HepG2 (cell line): Measurements from ENCODE around the gene CNPPD1. TPM values are rescaled to one million over a fixed set of nuclear protein-coding genes. Genes with fewer than 3 reads are reported as not detected.

ENCODE experiments used
- ATAC-seq: fragments of 200-7000 bp; cut with Tn5 transposase; 3 replicates; pipeline ENCODE4 v1.9.1; 2020; ENCODE audit warnings: mild to moderate bottlenecking, moderate library complexity
- BruUV-seq: library from RNA; stranded (reverse); fragments of 400-500 nt; replicated peaks from 2 replicates; lab custom pipeline; 2021; lab: Mats Ljungman, UMichigan
- CTCF ChIA-PET: fragments of 300-600 bp; formaldehyde crosslinking; extraction: SDS; loops from one replicate; lab custom pipeline; 2021; ENCODE audit warnings: low total read pairs, inconsistent platforms, low intra/inter-chr PET ratio; lab: Yijun Ruan, JAX
- POLR2A ChIA-PET: fragments of 350-600 bp; sonication (Branson Sonifier 250); formaldehyde crosslinking; loops from one replicate; lab custom pipeline; 2020; ENCODE audit warnings: antibody characterized with exemption, inconsistent platforms; lab: Yijun Ruan, JAX
- DNase-seq: peaks from one replicate; pipeline ENCODE4 v3.0.0-alpha.2; 2015; ENCODE audit warnings: low spot score
- FAIRE-seq: peaks from 3 replicates; lab custom pipeline; 2011; peaks lifted over from hg19 to GRCh38; lab: Jason Lieb, UNC
- H2AFZ ChIP-seq: one replicate; pipeline ENCODE4 v1.6.1; 2011; ENCODE audit warnings: low read length, inconsistent platforms
- H3K27ac ChIP-seq: fragments of 300-600 bp; 3 replicates; pipeline ENCODE4 v1.8.0; 2011; ENCODE audit warnings: mixed run types, mild to moderate bottlenecking, mixed read lengths, low read length, inconsistent platforms; ENCODE audit not compliant: insufficient read depth; ENCODE audit errors: extremely low read length
- H3K27me3 ChIP-seq, 2 experiments: fragments of 200-600 bp in 1 of 2; 2 replicates in 1 of 2; 3 replicates in 1 of 2; pipeline versions ENCODE4 v1.6.0 to v1.8.0; 2011; ENCODE audit warnings: low read length in 2 of 2, mild to moderate bottlenecking in 2 of 2, moderate library complexity in 2 of 2, inconsistent platforms in 1 of 2; ENCODE audit not compliant: insufficient read depth in 2 of 2, control insufficient read depth in 1 of 2
- H3K36me3 ChIP-seq, 2 experiments: fragments of 200-600 bp in 1 of 2; replicated peaks in 1 of 2; 2 replicates in 1 of 2; 3 replicates in 1 of 2; pipeline versions ENCODE4 v1.5.1 to v1.8.0; 2011; ENCODE audit warnings: low read length in 2 of 2, inconsistent platforms in 1 of 2; ENCODE audit not compliant: insufficient read depth in 2 of 2, control insufficient read depth in 1 of 2
- H3K4me1 ChIP-seq: 2 replicates; pipeline ENCODE4 v1.5.1; 2012; ENCODE audit warnings: low read length, inconsistent platforms; ENCODE audit not compliant: insufficient read depth
- H3K4me2 ChIP-seq: 2 replicates; pipeline ENCODE4 v1.6.0; 2011; ENCODE audit warnings: low read depth, low read length, inconsistent platforms
- H3K4me3 ChIP-seq, 3 experiments: fragments of 200-600 bp in 1 of 3; sonication (generic), shearing (Covaris generic) in 1 of 3; replicated peaks in 1 of 3; 2 replicates each; pipeline ENCODE4 v1.5.1; 2011 to 2016; ENCODE audit warnings: low read length in 3 of 3, inconsistent platforms in 2 of 3, low read depth in 2 of 3, mild to moderate bottlenecking in 2 of 3, control low read depth in 1 of 3, mixed read lengths in 1 of 3; ENCODE audit not compliant: insufficient read depth in 1 of 3
- H3K79me2 ChIP-seq: one replicate; pipeline ENCODE4 v1.6.1; 2011; ENCODE audit warnings: low read length, inconsistent platforms; ENCODE audit not compliant: insufficient read depth
- H3K9ac ChIP-seq: 2 replicates; pipeline ENCODE4 v1.6.0; 2011; ENCODE audit warnings: mild to moderate bottlenecking, low read depth, low read length, inconsistent platforms; ENCODE audit not compliant: insufficient read depth
- H3K9me3 ChIP-seq: 2 replicates; pipeline ENCODE4 v1.5.1; 2012; ENCODE audit warnings: mild to moderate bottlenecking, low read length
- H4K20me1 ChIP-seq: 2 replicates; pipeline ENCODE4 v1.6.0; 2011; ENCODE audit warnings: inconsistent platforms, mild to moderate bottlenecking, low read length, moderate library complexity; ENCODE audit not compliant: insufficient read depth
- PCBP2 ChIP-seq: fragments of 200-400 bp; formaldehyde crosslinking; optimal IDR thresholded peaks from 2 replicates; pipeline ENCODE3; 2018; ENCODE audit warnings: low read length, low read depth; ENCODE audit not compliant: poor library complexity, severe bottlenecking
- POLR2AphosphoS2 ChIP-seq: IDR thresholded peaks from 2 replicates; pipeline ENCODE4 v1.6.1; 2011; ENCODE audit warnings: low read depth, low read length, improper control_type of control experiment
- POLR2AphosphoS5 ChIP-seq: IDR thresholded peaks from 2 replicates; pipeline ENCODE4 v1.6.1; 2012; ENCODE audit warnings: low read depth, low read length
- REXO4 ChIP-seq: sonication (generic); formaldehyde crosslinking; IDR thresholded peaks from 2 replicates; pipeline ENCODE4 v1.8.0; 2022; ENCODE audit warnings: missing genetic modification reagents, mild to moderate bottlenecking, borderline replicate concordance
- SNAI1 ChIP-seq: sonication (generic); formaldehyde crosslinking; IDR thresholded peaks from 2 replicates; pipeline ENCODE4 v1.5.0; 2020; ENCODE audit warnings: mild to moderate bottlenecking, missing genetic modification reagents, borderline replicate concordance
- ZNF136 ChIP-seq: sonication (generic); formaldehyde crosslinking; IDR thresholded peaks from 2 replicates; pipeline ENCODE4 v1.8.1; 2022; ENCODE audit warnings: low read depth, mild to moderate bottlenecking, moderate library complexity, missing genetic modification reagents
- ZNF333 ChIP-seq: sonication (generic); formaldehyde crosslinking; IDR thresholded peaks from 2 replicates; pipeline ENCODE4 v1.4.0; 2020; ENCODE audit warnings: mild to moderate bottlenecking, missing genetic modification reagents, borderline replicate concordance
- ZNF557 ChIP-seq: sonication (generic); formaldehyde crosslinking; IDR thresholded peaks from 2 replicates; pipeline ENCODE4 v1.4.0; 2020; ENCODE audit warnings: missing genetic modification reagents
- ZNF598 ChIP-seq: sonication (generic); formaldehyde crosslinking; IDR thresholded peaks from 2 replicates; pipeline ENCODE4 v1.5.1; 2020; ENCODE audit warnings: mild to moderate bottlenecking, missing genetic modification reagents, borderline replicate concordance
- ZNF772 ChIP-seq: sonication (generic); formaldehyde crosslinking; IDR thresholded peaks from 2 replicates; pipeline ENCODE4 v1.5.0; 2020; ENCODE audit warnings: mild to moderate bottlenecking, missing genetic modification reagents
- WGBS: methylation state at CpG from one replicate; pipeline ENCODE4 v1.1.6; 2017; ENCODE audit warnings: low lambda C conversion rate; 5-methylcytosine and 5-hydroxymethylcytosine counted together
- in situ Hi-C: cut with HindIII; loops from 2 replicates; pipeline ENCODE4 v1.10.0; 2017; ENCODE audit warnings: low pct_unique_long_range_greater_than_20kb; ENCODE audit not compliant: extremely low pct_ligation_motif_present
- intact Hi-C: fragments of 100-400 bp; cut with micrococcal nuclease; formaldehyde crosslinking; loops from one replicate; pipeline ENCODE4 v1.10.0; 2022; ENCODE audit not compliant: unreplicated experiment
- polyA plus RNA-seq, 8 experiments: library from polyadenylated mRNA; depleted of rRNA in 3 of 8; stranded (reverse) in 7 of 8; unstranded in 1 of 8; fragments of >200 nt; fragmentation: Illumina TruSeq in 4 of 8; extraction: Trizol in 4 of 8; gene quantifications; 2 replicates each; pipeline versions ENCODE4 v1.2.1 to v1.2.3, GENCODE V29; 2011 to 2016; ENCODE audit warnings: low read depth in 4 of 8, missing spikeins in 1 of 8, mixed read lengths in 1 of 8; ENCODE audit not compliant: insufficient read depth in 1 of 8
- total RNA-seq, 5 experiments: library from RNA; depleted of rRNA; stranded (reverse); fragments of >200 nt; fragmentation: Illumina TruSeq; extraction: Trizol; gene quantifications; 2 replicates each; pipeline ENCODE4 v1.2.3, GENCODE V29; 2016; ENCODE audit warnings: low read depth in 1 of 5
- TF ChIP-seq, protein P1 (sequence below): sonication (generic); formaldehyde crosslinking; IDR thresholded peaks from 2 replicates; pipeline ENCODE4 v1.5.1; 2020; ENCODE audit warnings: mild to moderate bottlenecking, missing genetic modification reagents, moderate library complexity
- TF ChIP-seq, protein P2 (sequence below): IDR thresholded peaks from 2 replicates; pipeline ENCODE4 v1.6.1; 2016

Gene CNPPD1
- total and polyA plus RNA-seq, 2 of the 13 experiments (the other 11 are each of a cell fraction or from before 2014, with no cell fraction given) = 35.5 to 49.4 TPM

DNA sequence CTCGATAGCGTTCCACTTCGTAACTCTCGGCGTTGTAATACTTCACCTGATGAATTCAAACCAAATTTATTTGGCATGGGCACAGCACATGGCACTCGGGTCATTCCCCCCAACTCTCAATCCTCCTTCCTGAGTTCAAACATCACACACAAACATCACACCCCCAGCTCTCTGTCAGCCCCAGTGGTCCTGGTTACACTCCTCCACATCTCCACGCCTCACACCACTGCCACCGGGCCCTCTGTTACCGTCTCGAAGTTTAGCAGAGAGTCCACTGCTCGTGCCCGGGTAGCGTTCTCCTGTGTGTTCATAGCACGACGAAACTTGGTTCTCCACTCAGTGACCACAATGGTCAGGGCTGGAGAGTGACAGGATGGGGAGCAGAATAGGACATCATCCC lies 37.4 kb upstream of the CNPPD1 start:
- peaks cover 36 to 65% of the 10 kb centered on the region in 2 experiments for H3K36me3 ChIP-seq
- H3K9ac ChIP-seq = no peak overlapping the region
- H3K4me2 ChIP-seq = no peak overlapping the region
- CTCF ChIA-PET = no interaction called here
- no peak for DNase-seq
- in situ Hi-C loops (no loop called here), intact Hi-C loops (no loop called here)
- no peaks in the 10 kb centered on the region for H3K9me3 ChIP-seq
- 97% methylated on average over 15 of the region's 15 CpGs for WGBS
- POLR2A ChIA-PET = interaction anchor here (1.0 to 6.2 kb wide), 2 partner anchors 31 to 35 kb away, joined by 3 to 65 read pairs; partner anchors contain the start of genes GLB1L and STK16
- H3K27ac ChIP-seq = no peak overlapping the region
- TF ChIP-seq PCBP2 = no peak
- TF ChIP-seq POLR2AphosphoS5 = 0 out of 2 replicates have a peak, but pooled peaks have one; percentile 29
- TF ChIP-seq, protein P1, sequence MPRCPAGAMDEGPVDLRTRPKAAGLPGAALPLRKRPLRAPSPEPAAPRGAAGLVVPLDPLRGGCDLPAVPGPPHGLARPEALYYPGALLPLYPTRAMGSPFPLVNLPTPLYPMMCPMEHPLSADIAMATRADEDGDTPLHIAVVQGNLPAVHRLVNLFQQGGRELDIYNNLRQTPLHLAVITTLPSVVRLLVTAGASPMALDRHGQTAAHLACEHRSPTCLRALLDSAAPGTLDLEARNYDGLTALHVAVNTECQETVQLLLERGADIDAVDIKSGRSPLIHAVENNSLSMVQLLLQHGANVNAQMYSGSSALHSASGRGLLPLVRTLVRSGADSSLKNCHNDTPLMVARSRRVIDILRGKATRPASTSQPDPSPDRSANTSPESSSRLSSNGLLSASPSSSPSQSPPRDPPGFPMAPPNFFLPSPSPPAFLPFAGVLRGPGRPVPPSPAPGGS (CRISPR knock-in tag) = 0 out of 2 replicates have a peak, but pooled peaks have one; percentile 37
- no peak for TF ChIP-seq REXO4
- no peak for TF ChIP-seq ZNF136 (CRISPR knock-in tag)
- 0 out of 2 replicates have a peak, but pooled peaks have one; percentile 2 for TF ChIP-seq POLR2AphosphoS2
- TF ChIP-seq SNAI1 = no peak
- TF ChIP-seq ZNF598 = peak; percentile 48; the same call in 1 of the 2 replicates
- no peak for TF ChIP-seq ZNF772
- TF ChIP-seq, protein P2, sequence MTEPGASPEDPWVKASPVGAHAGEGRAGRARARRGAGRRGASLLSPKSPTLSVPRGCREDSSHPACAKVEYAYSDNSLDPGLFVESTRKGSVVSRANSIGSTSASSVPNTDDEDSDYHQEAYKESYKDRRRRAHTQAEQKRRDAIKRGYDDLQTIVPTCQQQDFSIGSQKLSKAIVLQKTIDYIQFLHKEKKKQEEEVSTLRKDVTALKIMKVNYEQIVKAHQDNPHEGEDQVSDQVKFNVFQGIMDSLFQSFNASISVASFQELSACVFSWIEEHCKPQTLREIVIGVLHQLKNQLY (CRISPR knock-in tag) = no peak
- no peak for TF ChIP-seq ZNF333 (CRISPR knock-in tag)
- no peak for TF ChIP-seq ZNF557
- TF ChIP-seq, all 625 proteins: peak for 4
- no peak for FAIRE-seq
- BruUV-seq = TSS peak; percentile 5
- ATAC-seq = no peak
- Histone ChIP-seq H3K27me3 (no peaks in the 10 kb centered on the region), H3K4me1 (peaks cover 64% of the 10 kb centered on the region), H3K4me3 (no peak overlapping the region), H2AFZ (no peak overlapping the region), H4K20me1 (no peaks in the 10 kb centered on the region), H3K79me2 (peaks cover 11% of the 10 kb centered on the region)
